ENCODE results near the gene USP24.

The USP24 gene

GRCh38 chr1:55059302-55060132 lies 155.6 kb downstream of the USP24 start:
- no peaks in the 10 kb centered on the region for H3K79me2 ChIP-seq (ENCODE audit: control insufficient read depth, low read length)
- no peak overlapping the region for H3K27ac ChIP-seq (ENCODE audit: low read depth, low read length)
- no peaks in the 10 kb centered on the region for H3F3A ChIP-seq (ENCODE audit: control insufficient read depth, insufficient read depth)
- no peaks in the 10 kb centered on the region for H4K20me1 ChIP-seq (ENCODE audit: control insufficient read depth, insufficient read depth, low read depth, low read length)
- no peaks in the 10 kb centered on the region for H3K9me2 ChIP-seq (replicated peaks; ENCODE audit: control insufficient read depth, low read length)
- H3K4me2 ChIP-seq (ENCODE audit: low read length): no peak overlapping the region
- no peaks in the 10 kb centered on the region for H3K9me3 ChIP-seq (ENCODE audit: control insufficient read depth, insufficient read depth, low read length)
- H3K27me3 ChIP-seq (ENCODE audit: control insufficient read depth, low read length): no peaks in the 10 kb centered on the region
- no peak overlapping the region for H3K4me3 ChIP-seq (ENCODE audit: low read length)
- TF ChIP-seq, protein P1, sequence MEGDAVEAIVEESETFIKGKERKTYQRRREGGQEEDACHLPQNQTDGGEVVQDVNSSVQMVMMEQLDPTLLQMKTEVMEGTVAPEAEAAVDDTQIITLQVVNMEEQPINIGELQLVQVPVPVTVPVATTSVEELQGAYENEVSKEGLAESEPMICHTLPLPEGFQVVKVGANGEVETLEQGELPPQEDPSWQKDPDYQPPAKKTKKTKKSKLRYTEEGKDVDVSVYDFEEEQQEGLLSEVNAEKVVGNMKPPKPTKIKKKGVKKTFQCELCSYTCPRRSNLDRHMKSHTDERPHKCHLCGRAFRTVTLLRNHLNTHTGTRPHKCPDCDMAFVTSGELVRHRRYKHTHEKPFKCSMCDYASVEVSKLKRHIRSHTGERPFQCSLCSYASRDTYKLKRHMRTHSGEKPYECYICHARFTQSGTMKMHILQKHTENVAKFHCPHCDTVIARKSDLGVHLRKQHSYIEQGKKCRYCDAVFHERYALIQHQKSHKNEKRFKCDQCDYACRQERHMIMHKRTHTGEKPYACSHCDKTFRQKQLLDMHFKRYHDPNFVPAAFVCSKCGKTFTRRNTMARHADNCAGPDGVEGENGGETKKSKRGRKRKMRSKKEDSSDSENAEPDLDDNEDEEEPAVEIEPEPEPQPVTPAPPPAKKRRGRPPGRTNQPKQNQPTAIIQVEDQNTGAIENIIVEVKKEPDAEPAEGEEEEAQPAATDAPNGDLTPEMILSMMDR (IDR thresholded peaks at IDR 0.05; ENCODE audit: low read depth, low read length, poor library complexity, severe bottlenecking): no peak
- no peak for TF ChIP-seq EZH2phosphoT487 (IDR thresholded peaks at IDR 0.05; ENCODE audit: borderline replicate concordance, low read length)
- no peaks in the 10 kb centered on the region for H3K4me1 ChIP-seq (ENCODE audit: control insufficient read depth, low read length)
- H3K36me3 ChIP-seq (ENCODE audit: control insufficient read depth, low read length): no peaks in the 10 kb centered on the region

- Histone ChIP-seq H4K20me1 (ENCODE audit: control insufficient read depth, insufficient read depth, low read depth, low read length) (no peaks in the 10 kb centered on the region), H3K27me3 (ENCODE audit: control insufficient read depth, low read length) (no peaks in the 10 kb centered on the region), H3F3A (ENCODE audit: control insufficient read depth, insufficient read depth) (no peaks in the 10 kb centered on the region), H3K4me1 (ENCODE audit: control insufficient read depth, low read length) (no peaks in the 10 kb centered on the region), H3K4me2 (ENCODE audit: low read length) (no peak overlapping the region), H3K79me2 (ENCODE audit: control insufficient read depth, low read length) (no peaks in the 10 kb centered on the region), H3K4me3 (ENCODE audit: low read length) (no peak overlapping the region), H3K36me3 (ENCODE audit: control insufficient read depth, low read length) (no peaks in the 10 kb centered on the region), H3K9me3 (ENCODE audit: control insufficient read depth, insufficient read depth, low read length) (no peaks in the 10 kb centered on the region), H3K9me2 (replicated peaks; ENCODE audit: control insufficient read depth, low read length) (no peaks in the 10 kb centered on the region), H3K27ac (ENCODE audit: low read depth, low read length) (no peak overlapping the region)
- TF ChIP-seq, protein P1 (IDR thresholded peaks at IDR 0.05; ENCODE audit: low read depth, low read length, poor library complexity, severe bottlenecking): no peak
- no peak for TF ChIP-seq EZH2phosphoT487 (IDR thresholded peaks at IDR 0.05; ENCODE audit: borderline replicate concordance, low read length)
These were observed 157.2 kb downstream of the USP24 start for GRCh38 chr1:55057956-55058298.

DNA sequence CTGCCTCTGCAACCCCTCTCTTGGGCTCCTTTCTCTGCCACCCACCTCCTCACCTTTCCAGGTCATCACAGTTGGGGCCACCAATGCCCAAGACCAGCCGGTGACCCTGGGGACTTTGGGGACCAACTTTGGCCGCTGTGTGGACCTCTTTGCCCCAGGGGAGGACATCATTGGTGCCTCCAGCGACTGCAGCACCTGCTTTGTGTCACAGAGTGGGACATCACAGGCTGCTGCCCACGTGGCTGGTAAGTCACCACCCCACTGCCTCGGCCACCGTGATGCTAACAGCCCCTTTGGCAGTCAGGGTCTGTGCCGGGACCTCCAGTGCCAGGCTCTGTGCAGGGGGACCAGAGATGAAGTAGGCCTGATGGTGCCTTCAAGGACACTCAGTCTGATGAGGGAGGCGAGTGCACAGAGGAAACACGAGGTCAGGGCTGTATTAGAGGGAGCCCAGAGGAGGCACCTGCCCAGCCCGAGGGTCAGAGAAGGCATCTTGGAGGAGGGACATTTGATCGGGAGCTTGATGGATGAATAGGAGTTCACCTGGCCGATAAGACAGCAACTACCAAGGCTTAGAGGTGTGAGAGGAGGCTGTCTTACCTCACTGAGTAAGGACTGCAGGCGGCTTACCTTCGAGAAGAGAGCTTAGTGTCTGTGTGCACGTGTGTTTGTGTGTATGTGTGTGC lies 157.8 kb downstream of the USP24 start:
- H3K4me3 ChIP-seq (ENCODE audit: low read length): no peak overlapping the region
- H3K9me3 ChIP-seq (ENCODE audit: control insufficient read depth, insufficient read depth, low read length): no peaks in the 10 kb centered on the region
- H3K4me1 ChIP-seq (ENCODE audit: control insufficient read depth, low read length): no peaks in the 10 kb centered on the region
- H3K9me2 ChIP-seq (replicated peaks; ENCODE audit: control insufficient read depth, low read length): no peaks in the 10 kb centered on the region
- H3K27ac ChIP-seq (ENCODE audit: low read depth, low read length): no peak overlapping the region
- H3K4me2 ChIP-seq (ENCODE audit: low read length): no peak overlapping the region
- no peaks in the 10 kb centered on the region for H3K79me2 ChIP-seq (ENCODE audit: control insufficient read depth, low read length)
- TF ChIP-seq, protein P1 (IDR thresholded peaks at IDR 0.05; ENCODE audit: low read depth, low read length, poor library complexity, severe bottlenecking): no peak
- no peak for TF ChIP-seq EZH2phosphoT487 (IDR thresholded peaks at IDR 0.05; ENCODE audit: borderline replicate concordance, low read length)
- no peaks in the 10 kb centered on the region for H3F3A ChIP-seq (ENCODE audit: control insufficient read depth, insufficient read depth)
- no peaks in the 10 kb centered on the region for H4K20me1 ChIP-seq (ENCODE audit: control insufficient read depth, insufficient read depth, low read depth, low read length)
- H3K36me3 ChIP-seq (ENCODE audit: control insufficient read depth, low read length): no peaks in the 10 kb centered on the region
- no peaks in the 10 kb centered on the region for H3K27me3 ChIP-seq (ENCODE audit: control insufficient read depth, low read length)

Measured in DOHH2 (cell line).